Stimulated activated CD8-positive, alpha-beta memory T cell treated with anti-CD3 and anti-CD28 coated beads, Interleukin-4, amount 100 ng/mL, for 4 hours (primary cell): ENCODE data around the gene CLEC17A.

Experiments
- DNase-seq, 2 donors: peaks; one replicate each; pipeline ENCODE4 v3.0.0-alpha.2; 2020; ENCODE audit warnings: low read depth in 2 of 2, low spot score in 1 of 2

CLEC17A gene

GRCh38 chr19:14649020-14649419 lies 66.1 kb downstream of the CLEC17A start:
- no peak for DNase-seq

GRCh38 chr19:14650161-14650560 lies 67.3 kb downstream of the CLEC17A start:
- no peak for DNase-seq

DNA sequence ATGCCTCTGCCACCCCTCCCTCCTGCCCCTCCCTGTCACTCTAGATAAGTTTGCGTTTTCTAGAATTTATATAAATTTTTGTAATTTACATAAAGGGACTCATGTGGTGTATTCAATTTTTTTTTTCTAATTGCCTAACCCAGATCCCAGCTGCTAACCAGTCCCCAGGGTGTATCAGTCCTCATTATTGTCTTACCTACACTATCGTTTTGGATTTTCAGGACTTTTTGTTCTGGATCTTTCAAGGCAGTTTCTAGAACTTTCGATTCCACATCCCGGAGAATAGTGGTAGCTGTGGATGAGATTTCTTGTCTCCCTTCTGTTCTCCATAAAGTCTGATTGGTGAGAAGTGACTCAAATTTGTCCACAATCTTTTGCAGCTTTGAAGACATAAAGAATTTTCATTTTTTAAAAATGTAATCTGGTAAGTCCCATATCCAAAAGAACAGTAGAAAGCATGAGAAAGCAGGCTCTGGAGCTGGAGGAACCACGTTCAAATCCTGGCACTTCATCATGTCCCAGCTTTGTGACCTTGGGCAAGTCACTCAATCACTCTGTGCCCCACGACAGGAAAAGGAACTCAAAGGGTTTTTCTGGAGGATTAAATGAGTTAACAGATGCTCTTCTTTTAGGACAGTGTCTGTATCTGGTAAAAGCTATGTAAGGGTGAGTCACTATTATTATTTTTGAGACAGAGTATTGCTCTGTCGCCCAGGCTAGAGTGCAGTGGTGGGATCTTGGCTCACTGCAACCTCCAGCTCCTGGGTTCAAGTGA lies 72.1 kb downstream of the CLEC17A start:
- no peak for DNase-seq

DNA sequence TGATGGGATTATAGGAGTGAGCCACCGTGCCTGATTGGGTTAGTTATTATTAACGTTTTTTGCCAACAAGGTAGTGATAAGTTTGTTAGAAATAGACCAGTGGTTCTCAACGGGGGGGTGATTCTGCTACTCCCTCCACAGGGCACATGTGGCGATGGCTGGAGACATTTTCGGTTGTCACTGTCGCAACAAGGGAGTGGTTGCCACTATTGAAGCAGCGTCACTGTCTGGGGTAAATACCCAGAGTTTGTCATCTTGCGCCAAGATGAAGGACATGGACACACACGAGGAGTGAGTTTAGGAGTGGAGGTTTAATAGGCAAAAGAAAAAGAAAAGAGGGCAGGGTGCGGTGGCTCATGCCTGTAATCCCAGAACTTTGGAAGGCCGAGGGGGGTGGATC lies 72.8 kb downstream of the CLEC17A start:
- DNase-seq = no peak

- DNase-seq = no peak
Measured at GRCh38 chr19:14659874-14660489, 77.1 kb downstream of the CLEC17A start.

DNA sequence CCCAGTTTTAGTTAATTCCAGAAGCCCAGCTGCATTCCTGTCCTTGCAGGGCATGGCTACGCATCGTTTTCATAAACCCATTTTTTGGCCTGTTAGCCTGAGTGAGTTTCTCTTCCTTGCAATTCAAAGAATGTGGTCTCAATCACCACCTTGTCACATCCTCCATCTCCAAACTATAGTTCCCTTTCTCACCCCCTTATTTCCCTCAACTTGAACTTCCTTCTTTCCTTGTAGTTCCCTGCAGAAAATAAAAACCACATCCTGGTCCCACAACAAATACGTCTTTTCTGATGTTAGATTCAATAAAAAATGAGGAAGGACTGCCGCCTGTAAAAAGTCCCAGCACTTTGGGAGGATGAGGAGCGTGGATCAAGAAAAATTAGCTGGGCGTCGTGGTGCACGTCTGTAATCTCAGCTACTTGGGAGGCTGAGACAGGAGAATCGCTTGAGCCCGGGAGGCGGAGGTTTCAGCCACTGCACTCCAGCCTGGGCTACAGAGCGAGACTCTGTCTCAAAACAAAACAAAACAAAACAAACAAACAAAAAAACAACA lies 78.6 kb downstream of the CLEC17A start:
- no peak for DNase-seq
